GM06990 (cell line): ENCODE results near the gene RAB25.

Experiments used
- DNase-seq: peaks from one replicate; pipeline ENCODE4 v3.0.0-alpha.2; 2011; ENCODE audit not compliant: insufficient read length; ENCODE audit errors: extremely low read depth
- H3K27me3 ChIP-seq: replicated peaks from 2 replicates; pipeline ENCODE4 v1.6.0; 2011; ENCODE audit warnings: low read length; ENCODE audit not compliant: control insufficient read depth, insufficient read depth
- H3K36me3 ChIP-seq: 2 replicates; pipeline ENCODE4 v1.5.1; 2011; ENCODE audit warnings: low read length; ENCODE audit not compliant: control insufficient read depth, insufficient read depth
- H3K4me3 ChIP-seq: replicated peaks from 2 replicates; pipeline ENCODE4 v1.5.1; 2011; ENCODE audit warnings: low read depth, mild to moderate bottlenecking, control low read depth, low read length
- TF ChIP-seq, protein P1 (sequence below): IDR thresholded peaks from 2 replicates; pipeline ENCODE4 v1.5.1; 2011; ENCODE audit warnings: low read length, control low read depth, mild to moderate bottlenecking, inconsistent platforms; ENCODE audit not compliant: insufficient read depth, poor library complexity, severe bottlenecking

The RAB25 gene

DNA sequence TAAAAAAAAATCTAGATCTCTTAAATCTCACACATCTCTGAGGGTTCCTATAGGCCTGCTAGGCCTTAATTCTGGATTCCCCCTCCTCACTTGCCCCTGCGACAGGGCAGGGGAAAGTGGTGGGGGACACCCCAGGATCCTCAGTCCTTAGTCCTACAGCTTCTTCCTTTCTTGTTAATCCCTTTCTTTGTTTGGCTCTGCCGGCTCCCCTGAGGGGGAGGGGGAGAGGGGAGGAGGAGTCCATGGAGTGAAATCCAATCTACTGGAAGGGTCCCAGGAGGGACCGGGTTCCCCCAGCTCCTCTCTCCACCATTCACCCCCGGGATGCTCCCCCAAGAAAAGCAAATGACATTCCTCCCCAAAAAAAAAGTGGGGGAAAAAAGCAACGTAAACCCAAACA, 12.8 kb downstream of the RAB25 start:
- TF ChIP-seq, protein P1, sequence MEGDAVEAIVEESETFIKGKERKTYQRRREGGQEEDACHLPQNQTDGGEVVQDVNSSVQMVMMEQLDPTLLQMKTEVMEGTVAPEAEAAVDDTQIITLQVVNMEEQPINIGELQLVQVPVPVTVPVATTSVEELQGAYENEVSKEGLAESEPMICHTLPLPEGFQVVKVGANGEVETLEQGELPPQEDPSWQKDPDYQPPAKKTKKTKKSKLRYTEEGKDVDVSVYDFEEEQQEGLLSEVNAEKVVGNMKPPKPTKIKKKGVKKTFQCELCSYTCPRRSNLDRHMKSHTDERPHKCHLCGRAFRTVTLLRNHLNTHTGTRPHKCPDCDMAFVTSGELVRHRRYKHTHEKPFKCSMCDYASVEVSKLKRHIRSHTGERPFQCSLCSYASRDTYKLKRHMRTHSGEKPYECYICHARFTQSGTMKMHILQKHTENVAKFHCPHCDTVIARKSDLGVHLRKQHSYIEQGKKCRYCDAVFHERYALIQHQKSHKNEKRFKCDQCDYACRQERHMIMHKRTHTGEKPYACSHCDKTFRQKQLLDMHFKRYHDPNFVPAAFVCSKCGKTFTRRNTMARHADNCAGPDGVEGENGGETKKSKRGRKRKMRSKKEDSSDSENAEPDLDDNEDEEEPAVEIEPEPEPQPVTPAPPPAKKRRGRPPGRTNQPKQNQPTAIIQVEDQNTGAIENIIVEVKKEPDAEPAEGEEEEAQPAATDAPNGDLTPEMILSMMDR = no peak
- Histone ChIP-seq H3K4me3 (no peak overlapping the region), H3K27me3 (no peaks in the 10 kb centered on the region; the same call in 1 of the 2 replicates), H3K36me3 (no peaks in the 10 kb centered on the region)
- DNase-seq = no peak

DNA sequence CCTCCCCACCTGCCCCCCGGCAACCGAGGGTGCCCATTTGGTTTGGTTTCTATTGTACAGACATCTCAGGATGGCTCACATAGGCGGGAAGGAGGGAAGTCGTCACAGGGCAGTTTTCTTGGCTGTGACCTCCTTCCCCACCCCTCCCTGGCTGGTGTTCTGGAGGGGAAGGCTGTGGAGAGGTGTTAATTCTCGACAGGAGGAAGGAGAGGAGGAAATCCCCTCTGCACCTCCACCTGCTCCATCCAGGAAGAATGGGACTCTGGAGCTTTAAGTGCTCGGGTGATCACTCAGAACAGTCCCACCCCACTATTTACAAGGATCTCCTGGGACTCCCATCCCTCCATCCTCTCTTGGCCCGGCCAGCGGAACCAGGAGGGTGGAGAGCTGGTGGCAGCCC, 13.7 kb downstream of the RAB25 start:
- Histone ChIP-seq H3K27me3 (no peaks in the 10 kb centered on the region; the same call in 1 of the 2 replicates), H3K36me3 (no peaks in the 10 kb centered on the region), H3K4me3 (no peak overlapping the region)
- no peak for DNase-seq
- TF ChIP-seq, protein P1 = no peak

DNA sequence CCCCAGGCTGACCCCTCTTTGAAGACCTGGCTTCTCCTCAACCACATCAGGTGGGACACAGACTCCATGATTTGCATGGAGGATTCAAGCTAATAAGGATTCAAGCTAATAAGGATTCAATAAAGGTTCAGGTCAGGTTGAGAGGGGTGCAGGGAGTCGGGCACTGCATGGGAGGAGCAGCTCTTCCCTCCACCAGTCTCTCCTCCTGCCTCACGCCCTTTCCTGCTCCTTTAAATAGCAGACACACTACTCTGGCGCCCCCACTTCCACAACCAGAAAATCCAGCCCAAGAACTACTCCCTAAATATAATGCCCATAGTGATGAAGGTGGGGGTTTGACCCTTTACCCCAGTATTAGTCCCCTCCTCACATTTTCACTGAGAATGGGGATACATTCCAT, 14.2 kb downstream of the RAB25 start:
- H3K36me3 ChIP-seq = no peaks in the 10 kb centered on the region
- TF ChIP-seq, protein P1 = no peak
- no peak for DNase-seq
- no peaks in the 10 kb centered on the region; the same call in 1 of the 2 replicates for H3K27me3 ChIP-seq
- no peak overlapping the region for H3K4me3 ChIP-seq

DNA sequence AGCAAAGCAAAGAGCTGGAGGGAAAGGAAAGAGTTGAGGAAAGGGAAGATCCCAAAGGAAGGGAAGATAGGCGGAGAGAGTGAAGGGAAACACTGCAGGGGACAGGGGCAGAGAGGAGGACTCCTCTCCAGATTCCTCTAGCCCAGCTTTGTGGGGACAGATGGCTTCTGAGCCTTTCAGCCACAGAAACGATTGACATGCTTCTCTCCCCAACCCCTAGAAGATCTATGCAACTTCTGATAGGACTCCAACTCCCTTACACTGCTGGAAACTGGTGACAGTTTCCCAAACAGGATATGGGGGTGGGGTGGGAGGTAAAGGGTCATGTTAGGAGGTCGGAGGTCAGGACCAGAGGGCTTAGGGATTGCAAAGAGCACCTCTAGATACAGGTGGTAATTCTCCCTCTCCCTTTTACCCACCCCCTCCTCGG, 14.8 kb downstream of the RAB25 start:
- Histone ChIP-seq H3K36me3 (no peaks in the 10 kb centered on the region), H3K4me3 (no peak overlapping the region), H3K27me3 (no peaks in the 10 kb centered on the region; the same call in 1 of the 2 replicates)
- TF ChIP-seq, protein P1 = no peak
- DNase-seq = no peak

DNA sequence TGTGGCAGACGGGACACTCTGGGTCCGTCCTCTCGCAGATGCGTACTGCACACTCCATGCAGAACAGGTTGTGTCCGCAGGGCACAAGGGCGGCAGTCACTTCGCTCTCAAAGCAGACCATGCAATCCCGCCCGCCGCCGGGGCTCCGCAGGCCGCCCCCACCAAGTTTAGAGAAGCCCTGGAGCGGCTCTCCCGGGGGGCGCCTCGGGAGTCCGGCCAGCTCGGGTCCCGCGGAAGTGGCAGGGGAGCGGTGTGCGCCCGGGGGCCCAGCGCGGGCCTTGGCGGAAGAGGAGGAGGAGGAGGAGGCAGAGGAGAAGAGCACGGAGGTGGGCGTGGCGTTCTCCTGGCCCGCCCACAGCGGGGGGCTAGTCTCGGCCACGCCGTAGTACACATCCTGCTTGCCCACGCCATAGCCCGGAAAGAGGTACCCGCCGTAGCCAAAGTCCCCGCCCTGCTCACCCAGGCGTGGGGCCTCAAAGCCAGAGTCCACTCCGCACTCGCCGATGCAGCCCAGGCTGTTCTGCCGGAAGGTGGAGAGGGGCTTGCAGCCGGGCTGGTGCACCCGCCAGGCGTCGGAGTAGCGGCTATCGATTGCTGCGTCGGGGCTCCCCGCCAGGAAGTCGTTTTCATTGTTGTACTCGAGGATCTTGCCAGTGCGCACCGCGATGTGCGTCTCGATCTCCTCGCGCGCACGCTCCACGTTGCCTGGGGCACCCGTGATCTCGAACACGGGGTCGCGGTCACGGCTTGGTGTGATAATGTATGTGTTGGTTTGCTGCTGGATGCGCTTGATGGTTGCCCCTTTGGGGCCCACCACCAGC, 15.9 kb downstream of the RAB25 start:
- peak; percentile 90 for DNase-seq
- no peaks in the 10 kb centered on the region for H3K36me3 ChIP-seq
- TF ChIP-seq, protein P1 = no peak
- peaks cover 1% of the 10 kb centered on the region; the same call in 1 of the 2 replicates for H3K27me3 ChIP-seq
- peak overlapping the region; percentile 20; the same call in 1 of the 2 replicates for H3K4me3 ChIP-seq
